Uterus (tissue), 4 donors: Measurements from ENCODE around the gene ANP32A. TPM values are rescaled to one million over a fixed set of nuclear protein-coding genes. Genes with fewer than 3 reads are reported as not detected.

Experiments
- DNase-seq, 2 donors: peaks; one replicate each; pipeline ENCODE4 v3.0.0-alpha.2; 2019 to 2020
- H3K27ac ChIP-seq, 2 donors: fragments of 200-600 bp; sonication (generic); 1 replicate in 1 of 2; 2 replicates in 1 of 2; pipeline ENCODE4 v1.5.1; 2016 to 2018
- H3K27me3 ChIP-seq, 2 donors: fragments of 200-600 bp; sonication (generic); one replicate each; pipeline ENCODE4 v1.5.1; 2018 to 2019; ENCODE audit warnings: control low read depth in 1 of 2
- H3K36me3 ChIP-seq, 2 donors: fragments of 200-600 bp; sonication (generic); one replicate each; pipeline ENCODE4 v1.5.1; 2019; ENCODE audit warnings: control low read depth in 1 of 2
- H3K4me1 ChIP-seq, 2 donors: fragments of 200-600 bp; sonication (generic); one replicate each; pipeline ENCODE4 v1.5.1; 2018 to 2019; ENCODE audit warnings: control low read depth in 1 of 2
- H3K4me3 ChIP-seq, 2 donors: fragments of 200-600 bp; sonication (generic); 1 replicate in 1 of 2; 2 replicates in 1 of 2; pipeline ENCODE4 v1.5.1; 2018 to 2019; ENCODE audit warnings: mild to moderate bottlenecking in 1 of 2
- H3K9me3 ChIP-seq, 2 donors: fragments of 200-600 bp; sonication (generic); one replicate each; pipeline ENCODE4 v1.5.1; 2019; ENCODE audit warnings: control low read depth in 1 of 2
- POLR2A ChIP-seq, 2 donors: fragments of 450-650 bp; IDR thresholded peaks; one replicate each; pipeline ENCODE4 v1.6.1; 2016; ENCODE audit warnings: antibody characterized with exemption in 2 of 2, mild to moderate bottlenecking in 1 of 2, moderate library complexity in 1 of 2
- intact Hi-C: fragments of 100-400 bp; cut with DNase I; formaldehyde crosslinking; loops from one replicate; pipeline ENCODE4 v1.15.1; 2023; ENCODE audit warnings: low total_unique reads
- total RNA-seq, 4 donors: library from RNA; depleted of rRNA in 3 of 4; stranded (reverse); fragments of >200 nt in 3 of 4; gene quantifications; one replicate each; pipeline versions ENCODE4 v1.1.0 to v1.2.4, GENCODE V29; 2014 to 2023
- TF ChIP-seq, protein P1 (sequence below), 4 experiments: fragments of 200-600 bp in 2 of 4; fragments of 450-650 bp in 2 of 4; sonication (generic) in 2 of 4; IDR thresholded peaks; one replicate each; pipeline ENCODE4 v1.5.1; 2016 to 2019; ENCODE audit warnings: antibody characterized with exemption in 4 of 4, mild to moderate bottlenecking in 2 of 4, moderate library complexity in 1 of 4
- donor health status: DM: yes; HTN: yes; CAD: no.

The ANP32A gene
- total RNA-seq, 4 donors from 2014 or later, result 32.1 to 117 (median 105) TPM

DNA sequence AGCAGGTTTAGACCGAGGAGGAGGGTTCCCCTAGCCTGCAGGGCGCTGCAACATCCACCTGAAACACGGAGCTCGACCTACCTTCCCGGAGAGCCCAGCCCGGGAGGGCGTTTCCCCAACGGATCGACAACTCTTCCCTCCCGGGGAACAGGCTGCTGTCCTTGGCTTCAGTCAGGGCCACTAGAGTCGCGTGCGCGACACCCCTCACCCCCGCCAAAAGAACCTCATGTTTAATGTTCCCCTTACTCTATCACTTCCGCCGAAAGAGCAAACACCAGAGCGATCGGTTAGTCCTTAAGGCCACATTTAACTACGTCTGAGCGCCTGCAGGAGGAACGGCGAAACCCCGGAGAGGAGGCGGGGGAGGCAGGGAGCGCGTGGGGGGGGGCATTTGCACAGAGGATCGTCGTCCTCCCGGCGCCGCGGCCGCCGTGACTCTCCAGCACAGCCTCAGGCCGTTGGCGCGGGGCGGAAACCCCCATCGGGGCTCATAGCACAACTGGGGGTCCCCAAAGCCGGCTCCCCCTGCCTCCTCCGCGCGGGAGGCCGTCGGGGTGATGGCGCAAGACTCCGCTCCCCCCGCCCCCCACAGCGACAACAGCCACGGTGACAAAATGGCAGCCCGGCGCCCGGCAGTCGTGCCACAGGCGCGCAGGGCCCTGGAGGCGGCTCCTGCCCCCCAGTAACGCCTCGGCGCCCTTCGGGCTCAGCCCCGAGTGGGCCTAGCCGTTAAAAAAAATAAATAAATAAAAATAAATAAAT, 3.2 kb downstream of the ANP32A start:
- intact Hi-C loops, result no loop called here
- peak overlapping the region; percentile 96 to 99 for H3K27ac ChIP-seq
- peaks cover 0 to 5% of the 10 kb centered on the region in 2 donors for H3K4me1 ChIP-seq
- H3K9me3 ChIP-seq, result no peaks in the 10 kb centered on the region
- H3K27me3 ChIP-seq, result no peaks in the 10 kb centered on the region
- TF ChIP-seq, protein P1, sequence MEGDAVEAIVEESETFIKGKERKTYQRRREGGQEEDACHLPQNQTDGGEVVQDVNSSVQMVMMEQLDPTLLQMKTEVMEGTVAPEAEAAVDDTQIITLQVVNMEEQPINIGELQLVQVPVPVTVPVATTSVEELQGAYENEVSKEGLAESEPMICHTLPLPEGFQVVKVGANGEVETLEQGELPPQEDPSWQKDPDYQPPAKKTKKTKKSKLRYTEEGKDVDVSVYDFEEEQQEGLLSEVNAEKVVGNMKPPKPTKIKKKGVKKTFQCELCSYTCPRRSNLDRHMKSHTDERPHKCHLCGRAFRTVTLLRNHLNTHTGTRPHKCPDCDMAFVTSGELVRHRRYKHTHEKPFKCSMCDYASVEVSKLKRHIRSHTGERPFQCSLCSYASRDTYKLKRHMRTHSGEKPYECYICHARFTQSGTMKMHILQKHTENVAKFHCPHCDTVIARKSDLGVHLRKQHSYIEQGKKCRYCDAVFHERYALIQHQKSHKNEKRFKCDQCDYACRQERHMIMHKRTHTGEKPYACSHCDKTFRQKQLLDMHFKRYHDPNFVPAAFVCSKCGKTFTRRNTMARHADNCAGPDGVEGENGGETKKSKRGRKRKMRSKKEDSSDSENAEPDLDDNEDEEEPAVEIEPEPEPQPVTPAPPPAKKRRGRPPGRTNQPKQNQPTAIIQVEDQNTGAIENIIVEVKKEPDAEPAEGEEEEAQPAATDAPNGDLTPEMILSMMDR (IDR thresholded peaks at IDR 0.05), result no peak
- peak in 1 of 2 donors; percentile 34 for TF ChIP-seq POLR2A (IDR thresholded peaks at IDR 0.05)
- H3K36me3 ChIP-seq, result no peaks in the 10 kb centered on the region
- peak; percentile 61 to 62 for DNase-seq
- peak overlapping the region; percentile 83 to 89 for H3K4me3 ChIP-seq

DNA sequence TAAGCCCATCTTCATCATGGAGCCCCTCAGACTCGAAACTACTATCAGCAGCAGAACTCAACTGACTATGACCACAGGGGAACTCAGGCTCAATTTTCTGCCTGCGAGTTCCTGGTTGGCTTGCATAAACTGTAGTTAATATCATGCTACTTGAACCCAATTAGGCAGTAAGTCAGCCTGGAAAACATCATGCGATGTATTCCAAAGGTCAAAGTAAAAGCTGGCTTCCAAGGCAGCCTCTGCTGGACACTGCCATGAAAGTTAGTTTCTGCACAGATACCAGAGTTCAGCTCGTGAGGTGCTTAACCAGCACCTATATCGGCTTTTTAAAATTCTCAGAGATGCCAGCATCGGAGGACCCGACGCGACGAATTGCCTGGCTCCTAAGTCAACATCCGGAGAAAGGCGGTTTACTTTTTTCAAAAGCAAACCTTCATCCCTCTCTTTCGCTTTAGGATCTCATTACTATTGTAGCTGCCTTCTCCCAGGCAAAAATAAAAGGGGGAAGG, 3.8 kb downstream of the ANP32A start:
- peak overlapping the region; percentile 96 to 99 for H3K27ac ChIP-seq
- no peaks in the 10 kb centered on the region for H3K36me3 ChIP-seq
- intact Hi-C loops, result no loop called here
- TF ChIP-seq POLR2A (IDR thresholded peaks at IDR 0.05), result peak in 1 of 2 donors; percentile 7
- TF ChIP-seq, protein P1 (IDR thresholded peaks at IDR 0.05), result no peak
- DNase-seq, result no peak
- peaks cover 0 to 5% of the 10 kb centered on the region in 2 donors for H3K4me1 ChIP-seq
- H3K4me3 ChIP-seq, result peak overlapping the region; percentile 83 to 89
- no peaks in the 10 kb centered on the region for H3K27me3 ChIP-seq
- no peaks in the 10 kb centered on the region for H3K9me3 ChIP-seq

DNA sequence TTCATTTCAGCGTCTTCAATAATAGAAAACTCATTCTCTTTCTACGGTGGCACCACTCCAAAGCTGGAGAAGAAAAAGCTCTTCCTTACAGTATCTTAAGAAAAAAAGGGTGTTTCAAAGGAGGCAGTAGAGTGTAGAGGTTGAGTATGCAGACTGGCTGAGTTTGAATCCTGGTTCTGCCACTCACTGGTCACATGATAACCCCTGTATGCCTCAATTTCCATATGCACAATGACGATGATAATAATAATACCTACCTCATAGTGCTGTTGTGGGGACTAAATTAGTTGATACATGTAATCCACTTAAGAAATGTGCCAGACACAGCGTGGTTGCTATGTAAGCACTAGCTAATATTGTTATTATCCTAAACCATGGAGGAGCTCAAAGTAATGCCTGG, 4.5 kb downstream of the ANP32A start:
- Histone ChIP-seq H3K4me1 (peaks cover 0 to 5% of the 10 kb centered on the region in 2 donors), H3K27me3 (no peaks in the 10 kb centered on the region), H3K9me3 (no peaks in the 10 kb centered on the region), H3K36me3 (no peaks in the 10 kb centered on the region), H3K4me3 (no peak overlapping the region), H3K27ac (peak overlapping the region; percentile 96 to 99)
- TF ChIP-seq, protein P1 (IDR thresholded peaks at IDR 0.05), result no peak
- TF ChIP-seq POLR2A (IDR thresholded peaks at IDR 0.05), result no peak
- DNase-seq, result no peak
- intact Hi-C loops, result no loop called here

- Histone ChIP-seq H3K9me3 (no peaks in the 10 kb centered on the region), H3K27me3 (no peaks in the 10 kb centered on the region), H3K27ac (no peak overlapping the region), H3K4me3 (no peak overlapping the region), H3K4me1 (peaks cover 0 to 5% of the 10 kb centered on the region in 2 donors), H3K36me3 (no peaks in the 10 kb centered on the region)
- intact Hi-C loops, result no loop called here
- TF ChIP-seq POLR2A (IDR thresholded peaks at IDR 0.05), result no peak
- no peak for DNase-seq
Measured at GRCh38 chr15:68815598-68815997, 5.1 kb downstream of the ANP32A start.

- no peak for DNase-seq
- Histone ChIP-seq H3K36me3 (no peaks in the 10 kb centered on the region), H3K27ac (no peak overlapping the region), H3K4me3 (no peak overlapping the region), H3K4me1 (peaks cover 0 to 5% of the 10 kb centered on the region in 2 donors), H3K27me3 (no peaks in the 10 kb centered on the region), H3K9me3 (no peaks in the 10 kb centered on the region)
- TF ChIP-seq, protein P1 (IDR thresholded peaks at IDR 0.05), result no peak
- TF ChIP-seq POLR2A (IDR thresholded peaks at IDR 0.05), result no peak
- intact Hi-C loops, result no loop called here
Measured at GRCh38 chr15:68814596-68814995, 6.1 kb downstream of the ANP32A start.
